OCI-LY1 (cell line): ENCODE results near the gene FAM168A.

ENCODE experiments used
- CTCF ChIP-seq: fragments of 200-600 bp; sonication (generic), shearing (Covaris generic); IDR thresholded peaks from 2 replicates; pipeline ENCODE4 v1.5.1; 2017; ENCODE audit warnings: mild to moderate bottlenecking, antibody characterized with exemption, low read length, moderate library complexity, mixed read lengths
- EZH2 ChIP-seq: fragments of 200-600 bp; sonication (generic), shearing (Covaris generic); IDR thresholded peaks from 2 replicates; pipeline ENCODE4 v1.8.0; 2017; ENCODE audit warnings: borderline replicate concordance, mixed run types, mild to moderate bottlenecking, antibody characterized with exemption, low read length, moderate library complexity, mixed read lengths

DNA sequence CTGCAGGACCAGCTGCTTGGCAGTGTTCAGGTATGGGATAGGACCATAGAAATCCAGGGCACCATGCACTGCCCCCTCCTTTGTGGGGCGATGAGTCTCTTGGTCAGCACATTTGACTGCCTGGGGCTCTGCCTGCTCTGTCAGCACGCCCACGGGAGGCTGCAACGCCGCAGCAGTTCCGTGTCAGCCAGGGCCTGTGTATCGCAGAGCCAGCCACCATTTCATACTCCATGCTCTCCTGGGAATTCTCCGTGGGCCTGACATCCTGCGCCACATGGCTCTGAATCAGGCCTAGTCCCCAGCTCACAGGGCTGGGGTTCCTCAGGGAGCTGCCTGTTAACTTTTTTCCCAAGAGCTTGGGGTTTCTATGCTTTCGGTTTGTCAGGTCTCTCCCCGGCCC lies 238.6 kb downstream of the FAM168A start:
- no peak for TF ChIP-seq CTCF
- no peak for TF ChIP-seq EZH2
